WTC11 (cell line): ENCODE results near the gene NRF1.

Experiments used
- CTCF ChIP-seq: fragments of 200-600 bp; IDR thresholded peaks from 2 replicates; pipeline ENCODE4 v1.8.0; 2022; ENCODE audit warnings: antibody characterized with exemption
- FOXJ3 ChIP-seq: sonication (generic); formaldehyde crosslinking; IDR thresholded peaks from 2 replicates; pipeline ENCODE4 v1.9.0; 2021; ENCODE audit warnings: missing genetic modification reagents, mild to moderate bottlenecking, borderline replicate concordance
- FOXP4 ChIP-seq: sonication (generic); formaldehyde crosslinking; IDR thresholded peaks from 2 replicates; pipeline ENCODE4 v1.8.0; 2022; ENCODE audit warnings: mild to moderate bottlenecking, missing genetic modification reagents
- KAT7 ChIP-seq: sonication (generic); formaldehyde crosslinking; IDR thresholded peaks from 2 replicates; pipeline ENCODE4 v1.8.1; 2023; ENCODE audit warnings: missing genetic modification reagents, mild to moderate bottlenecking, borderline replicate concordance
- NR2C2 ChIP-seq: sonication (generic); formaldehyde crosslinking; IDR thresholded peaks from 2 replicates; pipeline ENCODE4 v1.8.0; 2022; ENCODE audit warnings: mild to moderate bottlenecking, missing genetic modification reagents
- PRRX2 ChIP-seq: fragments of 250-450 bp; sonication (Bioruptor Pico); IDR thresholded peaks from 2 replicates; pipeline ENCODE4 v1.8.0; 2021; ENCODE audit warnings: mild to moderate bottlenecking
- TEAD4 ChIP-seq: sonication (generic); formaldehyde crosslinking; IDR thresholded peaks from 2 replicates; pipeline ENCODE4 v1.8.0; 2022; ENCODE audit warnings: mild to moderate bottlenecking, missing genetic modification reagents
- ZNF281 ChIP-seq: sonication (generic); formaldehyde crosslinking; IDR thresholded peaks from 2 replicates; pipeline ENCODE4 v1.8.0; 2023; ENCODE audit warnings: mild to moderate bottlenecking, missing genetic modification reagents
- ZNF512 ChIP-seq: sonication (generic); formaldehyde crosslinking; IDR thresholded peaks from 2 replicates; pipeline ENCODE4 v1.8.1; 2022; ENCODE audit warnings: missing genetic modification reagents, borderline replicate concordance

GRCh38 chr7:129665013-129665401 is 53.5 kb downstream of the NRF1 start:
- TF ChIP-seq CTCF (no peak), FOXP4 (no peak), ZNF281 (no peak), ZNF512 (CRISPR knock-in tag) (no peak), FOXJ3 (no peak), TEAD4 (no peak), KAT7 (no peak), NR2C2 (CRISPR knock-in tag) (no peak), PRRX2 (CRISPR knock-in tag) (no peak)
